Measurements from ENCODE around the gene PINLYP. TPM values are rescaled to one million over a fixed set of nuclear protein-coding genes. Genes with fewer than 3 reads are reported as not detected.
A peak's percentile ranks its signal among the peaks of the same experiment; 100 is the strongest.

Gene PINLYP
- total and polyA plus RNA-seq, 9 of the 15 experiments (the other 6 are each of a cell fraction or from before 2014, with no cell fraction given) = 1.00 to 6.7 (median 2.2) TPM

DNA sequence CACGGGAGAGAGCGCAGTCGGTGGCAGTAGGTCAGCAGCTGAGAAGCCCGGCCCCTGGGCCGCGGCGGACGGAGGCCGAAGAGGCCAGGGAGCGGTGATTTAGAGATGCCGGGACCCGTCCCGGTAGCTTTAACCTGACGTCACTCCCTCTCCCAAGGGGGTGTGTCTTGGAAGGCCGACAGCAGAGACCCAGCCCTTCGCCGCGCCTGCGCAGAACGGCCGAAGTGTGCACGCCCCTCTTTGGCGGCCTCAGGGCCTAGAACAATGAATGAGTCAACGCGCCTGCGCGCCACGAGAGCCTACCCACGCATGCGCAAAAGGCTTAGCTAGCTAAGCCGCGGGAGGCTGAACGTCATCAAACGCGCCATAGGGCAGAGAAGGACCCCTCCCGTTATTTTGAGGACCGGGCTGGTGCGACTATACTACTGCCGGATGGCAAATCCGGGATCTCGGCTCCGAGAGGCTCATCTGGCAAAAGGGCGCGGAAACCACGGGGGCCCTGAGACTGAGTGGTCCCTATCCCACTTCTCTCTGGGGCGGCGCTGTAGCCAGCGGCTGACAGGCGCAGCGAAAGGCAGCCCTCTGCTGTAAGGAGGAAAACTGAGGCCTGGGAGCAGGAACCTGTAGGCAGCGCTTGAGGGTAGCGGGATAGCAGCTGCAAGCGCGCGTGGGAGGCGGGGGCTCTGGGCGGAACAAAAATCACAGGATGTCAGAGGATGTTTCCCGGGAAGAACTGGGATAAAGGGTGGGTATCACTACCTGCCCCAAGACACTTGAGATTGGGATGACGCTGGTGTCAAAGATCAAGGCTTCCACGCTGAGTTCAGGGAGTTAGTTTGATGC is 20.6 kb downstream of the PINLYP start, which contains the start of the genes IRGQ and ZNF576 (continued):
- TF ChIP-seq BCLAF1 (IDR thresholded peaks at IDR 0.05; ENCODE audit: borderline replicate concordance in 1 of 2, control insufficient read depth in 1 of 2, low read depth in 2 of 2, low read length in 1 of 2) = 0 out of 4 replicates have a peak, but pooled peaks of 1 of the 2 experiments have one; percentile 28
- TF ChIP-seq WHSC1 (IDR thresholded peaks at IDR 0.05; ENCODE audit: low read length) = no peak
- TF ChIP-seq ZNF57 (CRISPR knock-in tag; IDR thresholded peaks at IDR 0.05) = 0 out of 2 replicates have a peak, but pooled peaks have one; percentile 66
- peak; percentile 83 for TF ChIP-seq SMAD1 (IDR thresholded peaks at IDR 0.05; ENCODE audit: low read depth, low read length, partially characterized antibody)
- TF ChIP-seq, protein P1, sequence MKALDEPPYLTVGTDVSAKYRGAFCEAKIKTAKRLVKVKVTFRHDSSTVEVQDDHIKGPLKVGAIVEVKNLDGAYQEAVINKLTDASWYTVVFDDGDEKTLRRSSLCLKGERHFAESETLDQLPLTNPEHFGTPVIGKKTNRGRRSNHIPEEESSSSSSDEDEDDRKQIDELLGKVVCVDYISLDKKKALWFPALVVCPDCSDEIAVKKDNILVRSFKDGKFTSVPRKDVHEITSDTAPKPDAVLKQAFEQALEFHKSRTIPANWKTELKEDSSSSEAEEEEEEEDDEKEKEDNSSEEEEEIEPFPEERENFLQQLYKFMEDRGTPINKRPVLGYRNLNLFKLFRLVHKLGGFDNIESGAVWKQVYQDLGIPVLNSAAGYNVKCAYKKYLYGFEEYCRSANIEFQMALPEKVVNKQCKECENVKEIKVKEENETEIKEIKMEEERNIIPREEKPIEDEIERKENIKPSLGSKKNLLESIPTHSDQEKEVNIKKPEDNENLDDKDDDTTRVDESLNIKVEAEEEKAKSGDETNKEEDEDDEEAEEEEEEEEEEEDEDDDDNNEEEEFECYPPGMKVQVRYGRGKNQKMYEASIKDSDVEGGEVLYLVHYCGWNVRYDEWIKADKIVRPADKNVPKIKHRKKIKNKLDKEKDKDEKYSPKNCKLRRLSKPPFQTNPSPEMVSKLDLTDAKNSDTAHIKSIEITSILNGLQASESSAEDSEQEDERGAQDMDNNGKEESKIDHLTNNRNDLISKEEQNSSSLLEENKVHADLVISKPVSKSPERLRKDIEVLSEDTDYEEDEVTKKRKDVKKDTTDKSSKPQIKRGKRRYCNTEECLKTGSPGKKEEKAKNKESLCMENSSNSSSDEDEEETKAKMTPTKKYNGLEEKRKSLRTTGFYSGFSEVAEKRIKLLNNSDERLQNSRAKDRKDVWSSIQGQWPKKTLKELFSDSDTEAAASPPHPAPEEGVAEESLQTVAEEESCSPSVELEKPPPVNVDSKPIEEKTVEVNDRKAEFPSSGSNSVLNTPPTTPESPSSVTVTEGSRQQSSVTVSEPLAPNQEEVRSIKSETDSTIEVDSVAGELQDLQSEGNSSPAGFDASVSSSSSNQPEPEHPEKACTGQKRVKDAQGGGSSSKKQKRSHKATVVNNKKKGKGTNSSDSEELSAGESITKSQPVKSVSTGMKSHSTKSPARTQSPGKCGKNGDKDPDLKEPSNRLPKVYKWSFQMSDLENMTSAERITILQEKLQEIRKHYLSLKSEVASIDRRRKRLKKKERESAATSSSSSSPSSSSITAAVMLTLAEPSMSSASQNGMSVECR (CRISPR knock-in tag; IDR thresholded peaks at IDR 0.05) = peak; percentile 14; the same call in 1 of the 2 replicates
- TF ChIP-seq POLR2AphosphoS5 (IDR thresholded peaks at IDR 0.05; ENCODE audit: control insufficient read depth, insufficient read depth, low read depth, low read length) = peak; percentile 53; the same call in 1 of the 2 replicates
- TF ChIP-seq, protein P2, sequence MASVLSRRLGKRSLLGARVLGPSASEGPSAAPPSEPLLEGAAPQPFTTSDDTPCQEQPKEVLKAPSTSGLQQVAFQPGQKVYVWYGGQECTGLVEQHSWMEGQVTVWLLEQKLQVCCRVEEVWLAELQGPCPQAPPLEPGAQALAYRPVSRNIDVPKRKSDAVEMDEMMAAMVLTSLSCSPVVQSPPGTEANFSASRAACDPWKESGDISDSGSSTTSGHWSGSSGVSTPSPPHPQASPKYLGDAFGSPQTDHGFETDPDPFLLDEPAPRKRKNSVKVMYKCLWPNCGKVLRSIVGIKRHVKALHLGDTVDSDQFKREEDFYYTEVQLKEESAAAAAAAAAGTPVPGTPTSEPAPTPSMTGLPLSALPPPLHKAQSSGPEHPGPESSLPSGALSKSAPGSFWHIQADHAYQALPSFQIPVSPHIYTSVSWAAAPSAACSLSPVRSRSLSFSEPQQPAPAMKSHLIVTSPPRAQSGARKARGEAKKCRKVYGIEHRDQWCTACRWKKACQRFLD (CRISPR knock-in tag; IDR thresholded peaks at IDR 0.05) = peak; percentile 75; the same call in 1 of the 2 replicates
- TF ChIP-seq ZNF778 (CRISPR knock-in tag; IDR thresholded peaks at IDR 0.05) = no peak
- TF ChIP-seq ZNF224 (CRISPR knock-in tag; IDR thresholded peaks at IDR 0.05) = no peak
- TF ChIP-seq CAMTA2 (CRISPR knock-in tag; conservative IDR thresholded peaks at IDR 0.05) = no peak
- no peak for TF ChIP-seq ZNF124 (CRISPR knock-in tag; IDR thresholded peaks at IDR 0.05)
- no peak for TF ChIP-seq CBFA2T2 (conservative IDR thresholded peaks at IDR 0.05)
- no peak for TF ChIP-seq ZC3H8 (IDR thresholded peaks at IDR 0.05)
- no peak for TF ChIP-seq HNRNPH1 (optimal IDR thresholded peaks at IDR 0.05; ENCODE audit: low read depth, low read length)
- TF ChIP-seq RAD21 (CRISPR knock-in tag; conservative IDR thresholded peaks at IDR 0.05 in 1 of 2, IDR thresholded peaks at IDR 0.05 in 1 of 2) = peak in 1 of 2 experiments; percentile 28; a peak in 3 of 4 replicates
- no peak for TF ChIP-seq RBM17 (IDR thresholded peaks at IDR 0.05; ENCODE audit: borderline replicate concordance, low read depth, low read length)
- no peak for TF ChIP-seq SRSF3 (IDR thresholded peaks at IDR 0.05; ENCODE audit: insufficient read depth, low read length)
- TF ChIP-seq NCOR1 (IDR thresholded peaks at IDR 0.05) = no peak

Measured in K562 (cell line).